Transverse colon (tissue), 4 donors: ENCODE data around the gene APBB2.

Experiments
- CTCF ChIP-seq, 5 experiments: fragments of 200-600 bp in 3 of 5; fragments of 450-650 bp in 2 of 5; sonication (generic) in 3 of 5; IDR thresholded peaks; 1 replicate in 2 of 5; 2 replicates in 3 of 5; pipeline ENCODE4 v1.5.1; 2016 to 2017; ENCODE audit warnings: antibody characterized with exemption in 5 of 5, inconsistent platforms in 3 of 5, mild to moderate bottlenecking in 2 of 5, moderate library complexity in 1 of 5
- EP300 ChIP-seq: sonication (generic); formaldehyde crosslinking; IDR thresholded peaks from one replicate; pipeline ENCODE4 v1.6.1; 2017; ENCODE audit warnings: antibody characterized with exemption, low read depth
- POLR2A ChIP-seq: fragments of 450-650 bp; IDR thresholded peaks from one replicate; pipeline ENCODE4 v1.6.1; 2016; ENCODE audit warnings: antibody characterized with exemption, mild to moderate bottlenecking, moderate library complexity
- POLR2AphosphoS5 ChIP-seq, 3 donors: sonication (generic); formaldehyde crosslinking; IDR thresholded peaks; one replicate each; pipeline ENCODE4 v1.6.1; 2016; ENCODE audit warnings: antibody characterized with exemption in 3 of 3

GRCh38 chr4:40956721-40957255, 257.6 kb downstream of the APBB2 start:
- no peak for TF ChIP-seq EP300
- TF ChIP-seq CTCF (IDR thresholded peaks at IDR 0.05), result no peak
- no peak for TF ChIP-seq POLR2AphosphoS5 (IDR thresholded peaks at IDR 0.05)
- TF ChIP-seq POLR2A, result no peak
